ENCODE data around the gene CEP72.
"Not testable (repeated sequence)": the region's sequence is repeated elsewhere in the genome, so short reads cannot be mapped to it uniquely, and the experiment has no call there.

DNA sequence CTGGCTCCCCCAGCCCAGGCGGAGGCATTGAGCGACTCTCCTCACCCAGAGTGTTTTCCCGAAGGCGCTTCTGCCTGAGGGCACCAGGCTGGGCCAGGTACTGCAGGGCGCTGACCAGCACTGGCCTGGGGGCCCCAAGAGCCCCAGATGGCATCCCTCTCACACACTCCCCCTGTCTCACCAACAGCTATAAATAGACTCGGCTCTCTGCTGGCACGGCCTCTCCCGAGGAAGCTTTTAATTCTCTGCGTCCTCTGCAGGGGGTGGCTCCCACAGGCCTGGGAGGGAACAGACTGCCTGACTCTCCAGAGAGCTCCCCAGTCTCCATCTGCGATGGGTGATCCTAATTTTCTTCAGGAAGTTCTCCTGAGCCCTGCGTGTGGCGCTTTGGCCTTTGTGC lies 78.2 kb downstream of the CEP72 start:
- not testable (repeated sequence) for TF ChIP-seq EZH2phosphoT487 (IDR thresholded peaks at IDR 0.05; ENCODE audit: borderline replicate concordance, low read length)
- TF ChIP-seq, protein P1, sequence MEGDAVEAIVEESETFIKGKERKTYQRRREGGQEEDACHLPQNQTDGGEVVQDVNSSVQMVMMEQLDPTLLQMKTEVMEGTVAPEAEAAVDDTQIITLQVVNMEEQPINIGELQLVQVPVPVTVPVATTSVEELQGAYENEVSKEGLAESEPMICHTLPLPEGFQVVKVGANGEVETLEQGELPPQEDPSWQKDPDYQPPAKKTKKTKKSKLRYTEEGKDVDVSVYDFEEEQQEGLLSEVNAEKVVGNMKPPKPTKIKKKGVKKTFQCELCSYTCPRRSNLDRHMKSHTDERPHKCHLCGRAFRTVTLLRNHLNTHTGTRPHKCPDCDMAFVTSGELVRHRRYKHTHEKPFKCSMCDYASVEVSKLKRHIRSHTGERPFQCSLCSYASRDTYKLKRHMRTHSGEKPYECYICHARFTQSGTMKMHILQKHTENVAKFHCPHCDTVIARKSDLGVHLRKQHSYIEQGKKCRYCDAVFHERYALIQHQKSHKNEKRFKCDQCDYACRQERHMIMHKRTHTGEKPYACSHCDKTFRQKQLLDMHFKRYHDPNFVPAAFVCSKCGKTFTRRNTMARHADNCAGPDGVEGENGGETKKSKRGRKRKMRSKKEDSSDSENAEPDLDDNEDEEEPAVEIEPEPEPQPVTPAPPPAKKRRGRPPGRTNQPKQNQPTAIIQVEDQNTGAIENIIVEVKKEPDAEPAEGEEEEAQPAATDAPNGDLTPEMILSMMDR (IDR thresholded peaks at IDR 0.05; ENCODE audit: low read depth, low read length, poor library complexity, severe bottlenecking): not testable (repeated sequence)
